ENCODE data around the gene LPIN3.
A peak's percentile ranks its signal among the peaks of the same experiment; 100 is the strongest.
"Not testable (repeated sequence)": the region's sequence is repeated elsewhere in the genome, so short reads cannot be mapped to it uniquely, and the experiment has no call there.

Gene LPIN3, protein sequence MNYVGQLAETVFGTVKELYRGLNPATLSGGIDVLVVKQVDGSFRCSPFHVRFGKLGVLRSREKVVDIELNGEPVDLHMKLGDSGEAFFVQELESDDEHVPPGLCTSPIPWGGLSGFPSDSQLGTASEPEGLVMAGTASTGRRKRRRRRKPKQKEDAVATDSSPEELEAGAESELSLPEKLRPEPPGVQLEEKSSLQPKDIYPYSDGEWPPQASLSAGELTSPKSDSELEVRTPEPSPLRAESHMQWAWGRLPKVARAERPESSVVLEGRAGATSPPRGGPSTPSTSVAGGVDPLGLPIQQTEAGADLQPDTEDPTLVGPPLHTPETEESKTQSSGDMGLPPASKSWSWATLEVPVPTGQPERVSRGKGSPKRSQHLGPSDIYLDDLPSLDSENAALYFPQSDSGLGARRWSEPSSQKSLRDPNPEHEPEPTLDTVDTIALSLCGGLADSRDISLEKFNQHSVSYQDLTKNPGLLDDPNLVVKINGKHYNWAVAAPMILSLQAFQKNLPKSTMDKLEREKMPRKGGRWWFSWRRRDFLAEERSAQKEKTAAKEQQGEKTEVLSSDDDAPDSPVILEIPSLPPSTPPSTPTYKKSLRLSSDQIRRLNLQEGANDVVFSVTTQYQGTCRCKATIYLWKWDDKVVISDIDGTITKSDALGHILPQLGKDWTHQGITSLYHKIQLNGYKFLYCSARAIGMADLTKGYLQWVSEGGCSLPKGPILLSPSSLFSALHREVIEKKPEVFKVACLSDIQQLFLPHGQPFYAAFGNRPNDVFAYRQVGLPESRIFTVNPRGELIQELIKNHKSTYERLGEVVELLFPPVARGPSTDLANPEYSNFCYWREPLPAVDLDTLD

DNA sequence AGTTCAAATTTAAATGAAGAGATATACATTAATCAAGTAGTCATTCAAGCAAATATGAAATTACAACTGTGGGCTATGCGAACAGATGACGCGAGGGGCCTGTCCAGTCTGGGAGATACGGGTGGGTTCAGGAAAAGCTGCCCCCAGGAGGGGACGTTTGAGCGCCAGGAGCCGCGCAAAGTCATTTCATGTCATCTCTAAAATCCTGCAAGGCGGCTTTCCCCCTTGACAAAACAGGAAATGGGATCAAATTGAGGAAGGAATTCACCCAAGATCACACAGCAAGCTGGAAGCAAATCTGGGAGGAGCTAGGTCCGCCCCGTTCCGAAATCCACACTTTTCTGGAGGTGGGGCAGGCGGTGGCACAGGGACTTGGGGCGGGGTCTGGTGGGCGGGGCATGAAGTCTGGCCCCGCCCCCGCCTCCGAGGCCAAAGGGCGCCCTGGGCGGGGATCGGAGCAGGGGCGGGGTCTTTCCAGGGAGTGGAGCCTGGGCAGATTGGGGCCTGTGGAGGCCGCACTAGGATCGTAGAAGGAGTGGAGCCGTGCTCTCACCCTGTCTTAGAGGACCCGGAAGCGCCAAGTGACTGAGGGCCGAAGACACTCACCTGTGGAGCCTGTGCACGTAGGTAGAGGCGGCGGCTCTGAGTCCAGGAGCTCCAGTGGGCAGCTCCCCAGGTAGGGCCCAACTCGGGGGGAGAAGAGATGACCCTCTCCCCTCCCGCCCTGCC lies at the start of gene LPIN3:
TSS of gene LPIN3 (plus strand) at position 495 of the 729 bp plus-strand sequence. CDS start 4,983 bp downstream, outside the sequence.
- Mint-ChIP-seq H3K36me3 (ENCODE audit: low read depth) (no peaks in the 10 kb centered on the region), H3K4me3 (peak within 1 kb of the TSS; percentile 75), H3K27ac (no peak within 1 kb of the TSS), H3K4me1 (peaks cover 5% of the 10 kb centered on the region), H3K9me3 (no peaks in the 10 kb centered on the region), H3K27me3 (peaks cover 7% of the 10 kb centered on the region)
- ATAC-seq, result peak; percentile 60
- DNase-seq, result peak; percentile 67

DNA sequence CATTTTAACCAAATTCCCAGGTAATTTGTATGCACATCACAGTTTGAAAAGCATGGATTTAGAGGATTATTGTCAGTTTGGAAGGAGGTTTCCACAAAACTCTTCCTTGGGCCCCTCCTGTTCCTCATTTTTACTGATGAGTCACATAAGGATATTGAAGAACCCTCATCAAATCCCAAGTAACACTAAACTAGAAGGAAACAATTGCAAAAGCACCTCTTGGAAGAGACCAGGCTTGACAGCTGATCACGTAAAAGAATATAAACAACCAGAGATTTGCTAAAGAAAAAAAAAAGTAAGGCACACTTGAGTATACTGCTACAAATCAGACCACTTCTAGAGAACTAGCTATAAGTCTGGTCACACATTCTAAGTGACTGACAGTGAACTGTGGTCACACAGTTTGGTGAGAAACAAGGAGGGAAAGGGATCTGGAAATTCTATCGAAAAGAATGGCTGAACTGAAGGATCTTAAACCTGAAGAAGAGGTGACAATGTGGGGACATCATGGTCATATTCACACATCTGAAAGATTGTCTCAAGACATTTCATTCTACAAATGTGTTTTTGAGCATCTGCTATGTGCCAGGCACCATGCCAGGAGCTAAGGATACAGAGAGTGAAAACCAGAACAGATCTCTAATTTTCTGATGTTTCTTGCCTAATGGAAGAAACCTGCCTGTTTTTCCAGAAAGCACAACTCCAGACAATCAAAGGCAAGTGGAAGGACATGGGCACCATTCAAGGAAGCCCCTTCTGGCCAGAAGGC lies 47.2 kb upstream of the LPIN3 start:
- Mint-ChIP-seq H3K4me1 (peaks cover 6% of the 10 kb centered on the region), H3K4me3 (no peak overlapping the region), H3K27me3 (no peaks in the 10 kb centered on the region), H3K27ac (no peak overlapping the region), H3K9me3 (no peaks in the 10 kb centered on the region), H3K36me3 (ENCODE audit: low read depth) (no peaks in the 10 kb centered on the region)
- DNase-seq, result no peak
- ATAC-seq, result no peak

DNA sequence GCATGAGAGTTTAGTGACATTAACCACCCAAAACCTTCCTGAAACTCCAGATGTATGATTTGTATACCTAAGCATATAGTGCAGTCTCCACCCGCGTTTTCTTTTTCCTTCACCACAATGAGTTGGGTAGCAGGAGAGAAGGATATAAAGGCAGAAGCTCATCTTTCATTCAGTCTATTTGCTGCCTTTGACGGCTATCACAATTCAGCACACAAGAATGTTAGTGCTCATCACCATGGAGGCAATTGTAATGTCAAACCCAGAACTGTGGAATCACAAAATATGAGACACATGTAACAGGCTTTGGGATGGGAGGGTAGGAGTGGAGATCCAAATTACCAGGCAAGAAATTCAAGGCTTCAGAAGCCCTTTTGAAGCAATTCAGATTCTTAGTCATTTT lies 40.7 kb upstream of the LPIN3 start:
- H3K4me1 Mint-ChIP-seq, result peaks cover 9% of the 10 kb centered on the region
- H3K36me3 Mint-ChIP-seq (ENCODE audit: low read depth), result no peaks in the 10 kb centered on the region
- H3K27me3 Mint-ChIP-seq, result no peaks in the 10 kb centered on the region
- no peaks in the 10 kb centered on the region for H3K9me3 Mint-ChIP-seq
- ATAC-seq, result no peak
- no peak overlapping the region for H3K27ac Mint-ChIP-seq
- H3K4me3 Mint-ChIP-seq, result no peak overlapping the region
- no peak for DNase-seq

DNA sequence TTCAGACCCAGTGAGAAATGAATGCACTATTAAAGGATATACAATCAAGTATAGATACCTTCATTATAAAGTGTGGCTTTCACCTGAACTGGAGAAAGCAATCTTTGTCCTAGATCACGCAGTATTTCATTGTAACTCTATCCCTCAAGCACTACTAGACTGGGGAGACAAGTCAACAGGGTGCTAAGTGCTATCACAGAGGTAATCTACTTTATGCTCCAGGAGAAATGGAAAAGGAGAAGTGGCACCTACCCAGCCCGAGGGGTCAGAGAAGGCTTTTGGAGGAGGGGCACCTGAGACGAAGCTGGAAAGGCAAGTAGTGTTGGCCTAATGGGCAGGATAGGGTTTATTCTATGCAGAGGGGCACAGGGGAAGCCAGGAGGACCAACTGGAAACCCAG lies 40.2 kb upstream of the LPIN3 start:
- no peak overlapping the region for H3K4me3 Mint-ChIP-seq

DNA sequence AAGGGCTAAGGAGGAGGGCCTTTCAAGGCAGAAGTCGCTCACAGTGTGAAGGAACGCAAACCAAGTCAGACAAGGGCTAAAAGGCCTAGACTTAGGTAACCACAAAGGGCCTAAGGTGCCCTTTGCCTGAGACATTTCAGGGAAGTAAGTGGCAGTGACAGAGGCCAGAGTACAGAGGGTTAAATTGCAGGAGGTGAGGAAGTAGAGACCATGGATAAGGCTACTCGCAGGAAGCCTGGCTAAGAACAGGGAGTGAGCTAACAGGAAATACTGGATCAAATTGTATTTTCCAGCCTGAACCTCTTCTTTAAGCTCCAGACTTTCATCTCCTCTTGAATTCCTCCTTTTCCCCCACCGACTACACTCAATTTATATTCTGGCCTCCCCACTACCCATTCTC lies 39.7 kb upstream of the LPIN3 start:
- Mint-ChIP-seq H3K36me3 (ENCODE audit: low read depth) (no peaks in the 10 kb centered on the region), H3K27ac (no peak overlapping the region), H3K9me3 (no peaks in the 10 kb centered on the region), H3K4me1 (peaks cover 11% of the 10 kb centered on the region), H3K27me3 (no peaks in the 10 kb centered on the region), H3K4me3 (no peak overlapping the region)
- ATAC-seq (no peak), DNase-seq (no peak)

More for the DNA sequence above, 40.2 kb upstream of the LPIN3 start:
- Mint-ChIP-seq H3K4me1 (peaks cover 11% of the 10 kb centered on the region), H3K36me3 (ENCODE audit: low read depth) (no peaks in the 10 kb centered on the region), H3K9me3 (no peaks in the 10 kb centered on the region), H3K27me3 (no peaks in the 10 kb centered on the region), H3K27ac (no peak overlapping the region)
- no peak for DNase-seq
- ATAC-seq, result no peak

DNA sequence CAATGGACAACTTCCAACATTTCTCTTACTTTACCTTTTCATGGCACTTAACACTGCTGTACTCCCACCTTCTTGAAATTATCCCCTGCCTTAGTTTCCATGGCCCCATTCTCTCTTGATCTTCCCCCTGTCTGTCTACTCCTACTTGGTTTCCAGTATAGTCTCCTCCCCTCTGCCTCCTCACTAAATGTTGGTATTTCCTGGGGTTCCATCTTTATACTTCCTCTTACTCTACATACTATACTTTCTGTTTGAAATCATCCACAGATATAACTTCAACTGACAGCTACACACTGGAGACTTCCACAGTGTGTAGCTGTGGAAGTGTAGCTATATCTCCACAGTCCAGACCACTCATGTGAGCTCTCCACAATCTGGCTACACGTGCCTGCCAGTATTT lies 36.6 kb upstream of the LPIN3 start:
- H3K36me3 Mint-ChIP-seq (ENCODE audit: low read depth), result no peaks in the 10 kb centered on the region
- H3K4me3 Mint-ChIP-seq, result no peak overlapping the region
- no peaks in the 10 kb centered on the region for H3K9me3 Mint-ChIP-seq
- no peak overlapping the region for H3K27ac Mint-ChIP-seq
- peaks cover 25% of the 10 kb centered on the region for H3K4me1 Mint-ChIP-seq
- H3K27me3 Mint-ChIP-seq, result no peaks in the 10 kb centered on the region
- no peak for ATAC-seq
- no peak for DNase-seq

DNA sequence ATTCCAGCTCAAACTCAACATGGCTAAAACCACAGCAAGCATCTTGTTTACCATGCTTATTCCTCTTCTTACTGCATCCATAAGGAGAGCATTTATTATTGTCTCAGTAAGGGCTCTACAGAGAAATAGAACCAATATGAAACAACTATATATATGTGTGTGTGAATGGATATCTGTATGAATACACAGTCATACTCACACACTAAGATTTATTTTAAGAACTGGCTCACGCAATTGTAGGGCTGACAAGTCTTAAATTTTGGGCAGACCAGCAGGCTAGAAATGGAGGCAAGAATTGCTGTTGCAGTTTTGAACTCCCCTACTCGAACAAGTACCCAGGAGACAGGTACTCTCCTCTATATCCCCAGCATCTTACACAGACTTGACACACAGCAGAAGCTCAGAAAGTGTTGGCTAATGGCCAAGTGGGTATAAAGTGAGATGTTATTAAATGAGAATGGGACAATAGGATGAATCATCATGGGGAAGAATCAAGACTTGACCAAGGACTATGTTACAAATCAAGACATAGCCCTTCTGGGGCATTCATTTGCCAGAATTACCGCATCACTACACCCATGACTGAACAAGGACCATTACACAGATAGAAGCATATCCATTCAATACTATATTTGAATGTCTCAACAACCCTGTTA lies 36.1 kb upstream of the LPIN3 start:
- ATAC-seq, result no peak
- no peaks in the 10 kb centered on the region for H3K36me3 Mint-ChIP-seq (ENCODE audit: low read depth)
- H3K4me1 Mint-ChIP-seq, result peaks cover 25% of the 10 kb centered on the region
- no peak overlapping the region for H3K27ac Mint-ChIP-seq
- H3K27me3 Mint-ChIP-seq, result no peaks in the 10 kb centered on the region
- no peaks in the 10 kb centered on the region for H3K9me3 Mint-ChIP-seq
- no peak for DNase-seq
- H3K4me3 Mint-ChIP-seq, result no peak overlapping the region

DNA sequence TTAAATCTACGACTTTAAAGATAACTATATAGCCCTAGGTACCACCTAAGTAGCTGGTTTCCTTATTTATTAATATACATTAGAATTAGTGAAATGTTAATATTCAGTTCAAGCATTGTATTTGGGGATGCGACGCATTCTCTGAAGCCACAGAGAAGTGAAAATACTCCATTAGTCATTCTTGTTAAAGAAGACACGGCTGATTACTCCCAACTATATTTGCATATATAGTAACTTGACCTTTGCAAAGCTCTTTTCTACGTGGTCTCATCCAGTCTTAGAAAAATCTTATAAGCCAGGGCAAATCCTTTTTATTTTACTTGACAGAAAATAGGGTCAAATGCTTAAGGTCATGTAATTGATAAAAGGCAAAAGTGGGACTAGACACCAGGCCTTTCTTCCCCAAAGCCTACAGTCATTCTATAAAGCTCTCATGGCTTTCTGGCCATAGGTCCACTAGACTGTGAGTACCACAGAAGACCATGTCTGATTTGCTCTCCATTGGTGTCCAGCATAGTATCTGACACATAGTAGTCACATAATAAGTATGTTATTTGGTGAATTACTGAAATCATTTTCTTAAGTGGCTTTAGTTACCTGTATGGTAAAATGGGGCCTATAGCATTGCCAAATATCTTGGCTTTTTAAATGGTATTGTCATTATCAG lies 34.4 kb upstream of the LPIN3 start:
- Mint-ChIP-seq H3K4me3 (no peak overlapping the region), H3K27ac (no peak overlapping the region), H3K36me3 (ENCODE audit: low read depth) (no peaks in the 10 kb centered on the region), H3K4me1 (peaks cover 25% of the 10 kb centered on the region), H3K27me3 (no peaks in the 10 kb centered on the region), H3K9me3 (no peaks in the 10 kb centered on the region)
- DNase-seq, result no peak
- ATAC-seq, result peak; percentile 51

DNA sequence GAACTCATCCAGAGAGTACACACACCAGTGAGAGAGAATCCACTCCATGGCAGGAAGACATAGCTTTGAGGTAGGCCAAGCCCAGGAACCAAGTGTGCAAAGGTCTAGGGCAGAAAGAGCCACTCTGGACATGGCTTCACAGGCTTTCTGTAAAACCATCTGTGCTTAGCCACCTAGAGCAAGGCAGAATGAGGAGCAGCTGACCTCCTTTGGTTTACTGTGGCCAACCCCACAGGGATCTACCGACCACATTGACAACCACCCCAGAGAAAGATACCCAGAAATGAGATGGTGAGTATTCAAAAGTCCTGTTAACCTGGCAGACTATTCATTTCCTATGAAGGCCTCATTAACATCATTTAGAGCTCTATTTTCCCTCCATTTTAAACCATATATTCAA lies 33.6 kb upstream of the LPIN3 start:
- H3K4me3 Mint-ChIP-seq, result no peak overlapping the region

DNA sequence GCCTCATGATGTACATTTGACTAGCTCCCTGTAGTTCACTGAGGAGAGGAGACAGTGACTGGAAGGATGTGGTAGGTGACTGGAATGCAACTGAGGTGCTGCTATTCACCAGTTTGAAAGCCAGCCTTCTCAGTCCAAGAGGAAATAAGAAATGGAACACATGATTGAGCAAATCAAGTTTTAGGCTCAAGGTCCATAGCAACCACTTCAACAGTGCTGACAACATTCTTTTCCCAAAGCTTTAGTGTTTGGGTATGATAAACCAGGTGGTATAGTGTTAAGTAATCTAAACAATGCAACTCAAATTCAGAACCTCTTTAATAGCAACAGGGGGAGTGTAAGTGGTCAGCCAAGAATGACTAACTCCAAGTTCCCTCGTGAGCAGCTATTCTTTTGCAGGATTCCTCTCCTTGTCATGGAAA lies 32.3 kb upstream of the LPIN3 start:
- DNase-seq, result no peak
- no peaks in the 10 kb centered on the region for H3K36me3 Mint-ChIP-seq (ENCODE audit: low read depth)
- no peaks in the 10 kb centered on the region for H3K27me3 Mint-ChIP-seq
- H3K27ac Mint-ChIP-seq, result no peak overlapping the region
- peaks cover 25% of the 10 kb centered on the region for H3K4me1 Mint-ChIP-seq
- no peaks in the 10 kb centered on the region for H3K9me3 Mint-ChIP-seq
- no peak overlapping the region for H3K4me3 Mint-ChIP-seq
- peak; percentile 29 for ATAC-seq

More for the DNA sequence above, 33.6 kb upstream of the LPIN3 start:
- no peaks in the 10 kb centered on the region for H3K36me3 Mint-ChIP-seq (ENCODE audit: low read depth)
- no peaks in the 10 kb centered on the region for H3K27me3 Mint-ChIP-seq
- peaks cover 25% of the 10 kb centered on the region for H3K4me1 Mint-ChIP-seq
- ATAC-seq (no peak), DNase-seq (no peak)
- no peak overlapping the region for H3K27ac Mint-ChIP-seq
- no peaks in the 10 kb centered on the region for H3K9me3 Mint-ChIP-seq

DNA sequence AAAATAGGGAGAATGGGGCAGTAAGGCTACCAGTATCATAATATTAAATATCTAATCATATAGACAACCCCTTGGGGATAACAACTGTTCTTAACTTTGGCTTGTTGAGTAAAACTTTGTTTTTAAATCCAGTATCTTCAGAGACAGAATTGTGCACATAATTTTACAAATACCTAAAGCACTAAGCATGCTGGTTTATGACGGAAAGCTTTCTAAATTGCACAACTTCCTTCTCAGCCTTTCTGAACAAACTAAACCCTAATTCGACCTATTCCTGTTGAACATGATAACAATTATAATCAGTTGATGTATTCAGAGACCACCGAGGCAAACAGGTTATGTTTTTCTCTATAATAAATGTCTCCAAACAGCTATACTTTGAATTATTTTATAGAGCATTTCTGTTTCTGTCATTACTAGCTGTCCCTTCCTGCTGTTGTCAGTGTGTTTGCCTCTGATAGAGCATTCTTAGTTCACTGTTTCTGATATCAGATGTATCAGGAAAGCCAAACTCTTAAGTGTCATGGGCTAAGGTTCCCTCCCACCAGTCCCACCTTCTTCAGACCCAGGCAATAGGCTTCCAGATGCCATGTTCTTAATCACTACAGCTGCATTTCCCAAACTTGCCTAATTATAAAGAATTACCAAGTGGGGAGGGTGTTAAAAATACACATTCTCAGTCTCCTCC lies 31.8 kb upstream of the LPIN3 start:
- Mint-ChIP-seq H3K4me1 (peaks cover 25% of the 10 kb centered on the region), H3K27ac (no peak overlapping the region), H3K36me3 (ENCODE audit: low read depth) (no peaks in the 10 kb centered on the region), H3K9me3 (no peaks in the 10 kb centered on the region), H3K4me3 (no peak overlapping the region), H3K27me3 (no peaks in the 10 kb centered on the region)
- ATAC-seq, result no peak
- no peak for DNase-seq

DNA sequence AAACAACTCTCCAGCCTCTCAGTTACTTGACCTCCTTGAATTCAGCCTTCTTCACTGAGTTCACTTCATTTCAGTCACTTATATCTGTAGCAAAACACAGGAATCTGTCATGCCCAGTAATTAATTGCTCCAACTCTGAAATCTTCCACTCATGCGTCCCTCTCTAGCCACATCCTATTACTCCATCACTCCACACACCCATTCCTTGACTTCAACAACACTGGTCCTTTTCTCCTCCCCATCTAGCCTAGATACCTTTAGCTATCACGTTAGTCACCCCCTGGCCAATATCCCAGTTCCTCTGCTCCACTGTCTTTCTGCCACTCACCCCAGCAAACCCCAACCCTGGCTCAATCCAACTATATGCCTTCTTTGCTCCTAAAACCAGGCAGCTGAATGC lies 30.8 kb upstream of the LPIN3 start:
- Mint-ChIP-seq H3K9me3 (no peaks in the 10 kb centered on the region), H3K4me3 (no peak overlapping the region), H3K36me3 (ENCODE audit: low read depth) (no peaks in the 10 kb centered on the region), H3K27me3 (no peaks in the 10 kb centered on the region), H3K4me1 (peaks cover 31% of the 10 kb centered on the region), H3K27ac (no peak overlapping the region)
- no peak for ATAC-seq
- DNase-seq, result no peak

DNA sequence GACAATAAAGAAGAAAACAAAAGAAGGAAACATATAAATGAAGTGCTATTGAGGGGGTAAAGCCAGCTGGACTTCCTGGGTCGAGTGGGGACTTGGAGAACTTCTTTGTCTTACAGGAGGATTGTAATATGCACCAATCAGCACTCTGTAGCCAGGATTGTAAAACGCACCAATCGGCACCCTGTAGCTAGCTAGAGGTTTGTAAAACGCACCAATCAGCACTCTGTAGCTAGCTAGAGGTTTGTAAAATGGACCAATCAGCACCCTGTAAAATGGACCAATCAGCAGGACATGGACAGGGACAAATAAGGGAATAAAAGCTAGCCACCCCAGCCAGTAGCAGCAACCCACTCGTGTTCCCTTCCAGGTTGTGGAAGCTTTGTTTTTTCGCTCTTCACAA lies 28.6 kb upstream of the LPIN3 start:
- H3K4me1 Mint-ChIP-seq, result peaks cover 35% of the 10 kb centered on the region
- not testable (repeated sequence) for H3K27ac Mint-ChIP-seq; ATAC-seq; H3K4me3 Mint-ChIP-seq; H3K27me3 Mint-ChIP-seq; DNase-seq; H3K36me3 Mint-ChIP-seq (ENCODE audit: low read depth); H3K9me3 Mint-ChIP-seq

All from activated naive CD8-positive, alpha-beta T cell treated with anti-CD3 and anti-CD28 coated beads, Interleukin-2, amount 50 U/mL, for 24 hours (primary cell).